ENCODE measurements around the gene GPX2. TPM values are rescaled to one million over a fixed set of nuclear protein-coding genes. Genes with fewer than 3 reads are reported as not detected.
A peak's percentile ranks its signal among the peaks of the same experiment; 100 is the strongest.

GPX2 gene
- total and polyA plus RNA-seq, 2 experiments from 2014 or later = 0.78 to 2.2 TPM

DNA sequence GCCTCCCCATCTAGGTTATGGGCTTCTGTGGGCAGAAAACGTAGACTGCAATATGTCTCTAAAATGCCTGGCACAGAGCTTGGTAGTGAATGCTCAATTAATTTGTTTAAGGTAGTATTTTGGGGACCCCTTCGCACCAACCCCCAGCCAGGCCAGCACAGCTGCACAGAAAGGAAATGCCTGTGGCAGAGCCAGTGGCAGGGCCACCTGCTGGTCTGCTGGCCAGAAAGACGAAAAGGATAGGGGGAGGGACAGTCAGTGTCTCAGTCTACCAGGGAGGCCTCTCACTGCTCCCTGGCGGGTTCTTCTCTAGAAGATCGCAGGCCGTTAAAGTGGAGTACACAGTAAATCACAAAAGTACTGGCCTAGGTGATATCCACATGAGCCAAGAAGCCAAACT lies 26.1 kb upstream of the GPX2 start (continued):
- TF ChIP-seq ZNF462 (CRISPR knock-in tag; IDR thresholded peaks at IDR 0.05) = 0 out of 2 replicates have a peak, but pooled peaks have one; percentile 19

- Histone ChIP-seq H4K20me1 (replicated peaks; ENCODE audit: insufficient read depth) (peaks cover 5% of the 10 kb centered on the region; the same call in 1 of the 2 replicates), H2AFZ (no peak overlapping the region), H3K4me3 (peak overlapping the region; percentile 12; the same call in 1 of the 2 replicates), H3K4me2 (peak overlapping the region; percentile 49), H3K36me3 (ENCODE audit: insufficient read depth) (peaks cover 3% of the 10 kb centered on the region; the same call in 1 of the 2 replicates), H3K79me2 (replicated peaks; ENCODE audit: insufficient read depth) (peaks cover 46% of the 10 kb centered on the region), H3K4me1 (ENCODE audit: insufficient read depth) (peaks cover 41% of the 10 kb centered on the region), H3K9me2 (ENCODE audit: insufficient read depth) (no peaks in the 10 kb centered on the region; the same call in 1 of the 2 replicates), H3K27me3 (ENCODE audit: insufficient read depth) (no peaks in the 10 kb centered on the region; the same call in 1 of the 2 replicates), H3F3A (replicated peaks; ENCODE audit: low read depth) (peaks cover 4% of the 10 kb centered on the region; the same call in 1 of the 2 replicates), H3K27ac (ENCODE audit: low read depth) (no peak overlapping the region; the same call in 1 of the 2 replicates)
- Mint-ChIP-seq H3K36me3 (ENCODE audit: low read depth) (peaks cover 23% of the 10 kb centered on the region), H3K4me3 (no peak overlapping the region; the same call in 2 of the 3 replicates), H3K9me3 (no peaks in the 10 kb centered on the region), H3K4me1 (peaks cover 50% of the 10 kb centered on the region), H3K27me3 (ENCODE audit: insufficient read depth, low read depth, poor library complexity) (peaks cover 7% of the 10 kb centered on the region), H3K27ac (no peak overlapping the region)
- DNase-seq (ENCODE audit: low spot score) (no peak), ATAC-seq (no peak)
- TF ChIP-seq CTCF (conservative IDR thresholded peaks at IDR 0.05; ENCODE audit: low read depth in 2 of 2) (no peak), JUNB (IDR thresholded peaks at IDR 0.05; ENCODE audit: unreplicated experiment) (no peak), NANOG (IDR thresholded peaks at IDR 0.05; ENCODE audit: borderline replicate concordance) (no peak), EZH2phosphoT487 (IDR thresholded peaks at IDR 0.05; ENCODE audit: unreplicated experiment) (no peak), ZNF114 (CRISPR knock-in tag; IDR thresholded peaks at IDR 0.05) (no peak), ETS1 (IDR thresholded peaks at IDR 0.05) (no peak)
These were observed 25.6 kb upstream of the GPX2 start for GRCh38 chr14:64968167-64968566.

All from GM23338 (cell line).